ENCODE data around the gene KIAA1328.
"Not testable (repeated sequence)": the region's sequence is repeated elsewhere in the genome, so short reads cannot be mapped to it uniquely, and the experiment has no call there.

KIAA1328 gene

DNA sequence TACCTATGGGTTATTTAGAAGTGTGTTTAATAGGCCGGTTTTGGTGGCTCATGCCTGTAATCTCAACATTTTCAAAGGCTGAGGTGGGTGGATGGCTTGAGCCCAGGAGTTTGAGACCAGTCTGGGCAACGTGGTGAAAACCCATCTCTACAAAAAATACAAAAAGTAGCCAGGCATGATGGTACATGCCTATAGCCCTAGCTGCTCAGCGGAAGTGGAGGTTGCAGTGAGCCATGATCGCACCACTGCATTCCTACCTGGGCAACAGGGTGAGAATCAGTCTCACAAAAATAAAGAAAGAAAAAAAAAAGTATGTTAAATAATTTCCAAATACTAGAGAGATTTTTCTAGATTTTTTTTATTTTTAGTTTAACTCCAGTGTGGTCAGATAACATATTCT lies 316.0 kb downstream of the KIAA1328 start:
- no peak for DNase-seq (ENCODE audit: low spot score)

DNA sequence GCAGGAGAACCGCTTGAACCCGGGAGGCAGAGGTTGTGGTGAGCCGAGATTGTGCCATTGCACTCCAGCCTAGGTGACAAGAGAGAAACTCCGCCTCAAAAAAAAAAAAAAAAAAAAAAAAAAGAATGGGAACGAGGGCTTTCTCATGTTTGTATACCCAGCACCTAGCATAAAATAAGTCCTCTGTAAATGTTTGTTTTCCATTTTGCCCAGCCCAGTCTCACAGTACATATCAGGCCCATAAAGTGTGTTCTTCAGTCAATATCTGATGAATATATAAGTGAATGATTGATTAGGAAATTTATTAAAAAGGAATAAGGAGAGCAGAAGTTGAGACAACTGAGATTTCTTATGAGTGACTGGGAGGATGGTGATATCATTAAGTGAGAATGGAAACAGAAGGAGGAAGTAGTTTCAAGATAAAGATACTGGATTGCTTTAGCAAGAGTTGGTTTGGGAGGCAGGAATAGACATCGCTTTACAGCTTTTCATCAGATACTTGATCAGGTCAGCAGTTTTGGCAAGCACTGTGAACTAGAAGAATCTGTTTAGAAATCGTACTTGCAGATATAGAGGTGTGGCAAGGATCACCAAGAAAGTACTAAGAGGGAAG lies 327.5 kb downstream of the KIAA1328 start:
- DNase-seq (ENCODE audit: low spot score) = no peak

DNA sequence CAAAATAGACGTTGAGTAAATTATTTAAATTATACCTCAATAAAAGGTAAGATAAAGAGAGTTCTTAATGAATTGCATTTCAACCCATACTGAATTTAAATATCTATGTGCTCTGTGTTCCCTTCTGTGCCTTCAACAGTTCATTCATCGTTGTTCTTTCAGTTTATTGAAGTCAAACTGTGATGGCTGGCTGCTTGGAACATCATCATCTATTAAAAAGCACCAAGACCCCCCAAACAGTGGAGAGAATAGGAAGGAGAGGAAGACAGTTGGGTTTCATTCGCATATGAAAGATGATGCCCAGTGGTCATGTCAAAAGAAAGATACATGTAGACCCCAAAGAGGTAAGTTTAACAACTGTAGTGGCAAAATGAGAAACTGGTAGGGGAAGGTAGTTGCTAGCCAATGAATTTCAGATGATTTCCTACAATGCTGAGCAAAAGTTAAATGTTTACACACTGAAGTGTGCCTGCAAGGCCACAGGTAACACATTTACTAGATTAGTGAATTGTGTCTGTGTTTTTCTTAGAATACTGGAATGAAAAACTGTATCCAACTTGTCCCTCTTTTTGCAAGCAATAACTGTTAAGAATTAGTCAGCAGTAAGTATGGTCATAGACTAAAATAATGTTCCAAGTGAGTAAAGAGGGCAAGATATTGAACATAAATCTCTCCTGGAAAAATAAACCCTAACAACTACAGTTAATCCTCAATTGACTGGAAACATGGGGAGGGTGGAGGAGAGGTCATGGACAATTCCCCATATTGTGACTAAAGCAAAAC lies 331.3 kb downstream of the KIAA1328 start:
- no peak for DNase-seq (ENCODE audit: low spot score)

DNA sequence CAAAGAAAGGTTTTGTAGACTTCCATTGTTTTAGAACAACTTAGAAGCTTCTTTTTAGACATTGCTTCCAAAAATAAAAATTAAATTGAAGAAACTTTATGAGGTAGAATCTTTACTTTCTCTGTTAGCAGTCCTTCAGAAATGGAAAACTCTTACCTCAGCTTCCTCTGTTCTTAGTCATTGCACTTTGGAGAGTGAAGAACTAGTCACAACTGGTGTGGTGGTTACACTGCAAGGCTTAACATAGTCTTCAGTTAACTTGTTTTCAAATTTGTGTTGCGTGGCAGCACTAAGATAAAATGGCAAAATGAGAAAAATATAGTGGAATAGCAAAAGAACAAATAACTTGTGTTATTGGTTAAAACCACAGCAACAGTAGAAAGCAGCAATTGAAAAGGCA lies 332.6 kb downstream of the KIAA1328 start:
- DNase-seq (ENCODE audit: low spot score) = no peak

DNA sequence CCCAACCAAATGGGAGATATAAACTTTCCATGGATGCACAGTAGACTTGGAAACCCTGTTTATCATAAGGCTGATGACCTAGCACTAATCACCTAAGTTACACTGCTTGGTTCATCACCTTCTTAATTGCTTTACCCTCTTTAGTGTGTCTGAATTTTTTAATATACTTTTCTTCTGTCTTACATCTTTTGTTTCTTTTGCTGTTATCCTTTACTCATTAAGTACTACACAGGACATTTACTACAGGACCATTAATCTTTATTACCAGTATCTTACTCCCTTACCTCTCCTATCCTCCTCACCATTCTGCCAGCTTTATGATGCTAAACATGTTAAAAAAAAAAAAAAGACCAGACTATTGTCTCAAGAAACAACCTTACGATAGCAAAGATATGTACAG lies 333.6 kb downstream of the KIAA1328 start:
- no peak for DNase-seq (ENCODE audit: low spot score)

DNA sequence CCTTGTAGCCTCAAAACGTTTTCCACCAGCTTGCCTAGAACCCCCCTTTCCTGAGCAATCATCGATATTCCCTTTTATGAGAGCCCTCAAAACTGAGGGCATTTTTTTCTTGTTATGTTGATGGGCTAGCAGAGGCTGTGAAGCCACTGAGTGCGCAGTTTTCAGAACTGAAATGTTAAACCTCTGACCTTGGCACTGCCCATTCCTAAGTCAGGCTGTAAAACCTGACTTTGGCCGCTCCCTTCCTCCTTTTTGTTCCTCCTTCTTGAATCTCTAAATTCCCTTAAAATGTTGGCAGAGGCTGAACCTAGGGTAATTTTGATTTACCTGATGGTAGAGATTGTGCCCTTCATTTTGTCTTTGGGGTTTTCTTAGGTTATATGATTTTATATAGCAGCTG lies 334.2 kb downstream of the KIAA1328 start:
- DNase-seq (ENCODE audit: low spot score) = no peak

DNA sequence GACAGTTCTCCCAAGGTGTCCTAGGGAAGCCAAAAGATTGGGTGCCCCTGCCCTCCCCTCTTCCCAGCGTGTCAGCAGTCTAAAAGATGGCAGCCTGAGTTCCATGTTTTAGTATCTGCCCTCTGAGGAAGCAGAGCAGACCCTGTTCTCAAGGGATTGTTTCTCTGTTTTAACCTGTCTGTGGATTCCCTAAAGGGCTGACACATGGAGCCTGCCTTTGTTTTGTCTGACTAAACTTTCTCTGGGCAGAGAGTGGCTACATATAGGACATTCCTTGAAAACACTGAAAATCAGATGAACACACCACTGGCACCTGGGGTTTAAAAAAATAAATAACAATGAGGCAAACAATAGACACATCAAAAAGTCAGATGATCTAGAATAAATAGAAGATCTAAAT lies 337.6 kb downstream of the KIAA1328 start:
- no peak for DNase-seq (ENCODE audit: low spot score)

DNA sequence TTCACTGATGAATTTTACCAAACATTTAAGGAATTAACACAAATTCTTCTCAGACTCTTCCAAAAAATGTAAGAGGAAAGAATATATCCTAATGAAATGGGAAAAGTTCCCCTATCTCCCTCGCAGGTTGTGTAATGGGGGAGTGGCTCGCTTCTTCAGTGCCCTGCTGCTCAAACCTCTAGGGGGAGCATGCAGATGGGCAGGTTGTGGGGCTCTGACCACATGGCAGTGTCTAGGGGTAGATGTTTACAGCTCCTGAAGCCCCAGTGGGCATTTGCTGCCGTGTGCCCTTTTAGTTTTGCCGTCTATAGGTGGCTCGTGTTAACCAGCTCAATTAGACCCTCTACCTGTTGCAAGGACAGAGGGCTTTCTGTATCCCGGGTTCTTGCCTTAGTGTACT lies 338.0 kb downstream of the KIAA1328 start:
- DNase-seq (ENCODE audit: low spot score) = not testable (repeated sequence)

DNA sequence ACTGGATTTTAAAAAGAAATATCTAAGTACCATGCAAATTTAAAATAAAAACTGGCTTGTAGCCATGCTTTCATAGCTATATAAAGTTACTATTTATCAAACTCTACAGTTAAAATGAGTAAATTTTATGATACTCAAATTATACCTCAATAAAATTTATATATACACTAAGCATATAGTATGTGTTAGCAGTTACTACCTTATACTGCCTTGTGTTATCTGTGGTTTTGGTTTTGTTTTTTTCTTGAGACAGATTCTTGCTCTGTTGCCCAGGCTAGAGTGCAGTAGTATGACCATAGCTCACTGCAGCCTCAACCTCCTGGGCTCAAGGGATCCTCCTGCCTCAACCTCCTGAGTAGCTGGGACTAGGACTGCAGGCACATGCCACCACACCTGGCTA lies 342.1 kb downstream of the KIAA1328 start:
- no peak for DNase-seq (ENCODE audit: low spot score)

DNA sequence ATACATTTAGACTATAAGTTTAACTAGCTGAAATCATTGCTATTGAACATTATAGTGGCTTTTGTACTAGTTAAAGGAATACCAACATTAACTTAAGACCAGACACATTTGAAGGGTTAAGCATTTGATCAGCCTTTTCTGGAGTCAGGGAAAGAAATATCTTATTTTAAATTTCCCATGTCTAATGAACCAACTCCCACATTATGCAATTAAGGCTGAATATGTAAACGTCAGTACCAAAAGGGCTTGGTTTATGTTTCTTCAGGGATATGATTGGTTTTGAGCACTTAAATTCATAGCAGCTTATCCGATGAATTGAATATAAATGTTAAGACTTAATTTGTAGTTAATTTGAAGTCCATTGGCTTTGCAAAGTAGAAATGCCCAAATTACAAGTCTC lies 344.5 kb downstream of the KIAA1328 start:
- no peak for DNase-seq (ENCODE audit: low spot score)

DNA sequence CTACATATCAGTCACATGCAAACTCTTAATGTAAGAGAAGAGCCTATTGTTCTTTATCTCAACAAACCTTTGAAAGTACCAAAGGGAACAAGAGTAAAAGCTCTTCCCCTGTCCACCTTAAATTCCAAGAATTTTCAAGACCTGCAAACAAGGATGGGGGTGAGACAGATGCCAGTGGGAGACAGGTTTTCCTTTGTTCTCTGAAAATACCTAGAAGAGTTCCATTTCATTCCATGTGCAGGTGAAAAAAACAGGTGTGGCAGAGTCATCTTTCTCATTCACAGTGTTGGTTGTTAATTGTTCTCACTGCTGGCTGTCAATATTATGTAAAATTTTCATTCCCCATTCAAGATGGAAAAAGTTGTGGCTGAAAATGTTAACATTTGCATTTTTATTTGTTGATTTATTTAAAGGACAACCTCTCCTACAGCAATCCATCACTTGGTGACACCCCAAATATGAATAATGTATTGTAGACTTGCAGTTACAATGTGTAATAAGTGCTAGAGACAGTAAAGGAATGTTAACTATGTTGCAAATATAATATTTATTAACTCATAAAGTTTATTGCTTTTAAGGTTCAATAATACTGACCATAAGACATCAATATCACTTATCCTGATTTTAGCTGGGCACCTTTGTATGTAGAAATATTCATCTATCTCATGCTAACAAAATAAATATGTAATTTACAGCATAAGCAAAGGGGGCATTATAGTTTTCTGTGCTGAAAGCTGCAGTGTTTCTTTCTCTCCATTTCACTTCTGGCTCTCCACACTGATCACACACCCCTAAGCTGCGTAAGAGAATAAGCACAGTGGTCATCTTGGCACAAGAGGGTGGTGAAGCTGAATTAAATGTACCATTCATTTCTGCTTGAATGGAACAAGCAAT lies 347.0 kb downstream of the KIAA1328 start:
- DNase-seq (ENCODE audit: low spot score) = no peak

DNA sequence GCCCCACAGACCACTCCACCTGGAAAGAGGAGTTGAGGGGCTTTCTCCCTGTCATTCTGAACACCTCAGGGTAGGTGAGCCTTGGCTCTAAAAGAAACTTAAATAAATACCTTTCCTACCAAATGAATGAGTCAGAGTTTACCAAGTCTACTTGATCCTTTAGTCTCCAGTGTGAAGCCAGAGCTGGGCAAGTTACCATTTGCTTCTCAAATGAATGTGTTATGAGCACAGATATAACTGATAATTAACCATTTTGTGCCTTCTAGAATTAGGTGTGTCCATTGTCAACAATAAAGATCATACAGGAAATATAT lies 347.7 kb downstream of the KIAA1328 start:
- DNase-seq (ENCODE audit: low spot score) = no peak

DNA sequence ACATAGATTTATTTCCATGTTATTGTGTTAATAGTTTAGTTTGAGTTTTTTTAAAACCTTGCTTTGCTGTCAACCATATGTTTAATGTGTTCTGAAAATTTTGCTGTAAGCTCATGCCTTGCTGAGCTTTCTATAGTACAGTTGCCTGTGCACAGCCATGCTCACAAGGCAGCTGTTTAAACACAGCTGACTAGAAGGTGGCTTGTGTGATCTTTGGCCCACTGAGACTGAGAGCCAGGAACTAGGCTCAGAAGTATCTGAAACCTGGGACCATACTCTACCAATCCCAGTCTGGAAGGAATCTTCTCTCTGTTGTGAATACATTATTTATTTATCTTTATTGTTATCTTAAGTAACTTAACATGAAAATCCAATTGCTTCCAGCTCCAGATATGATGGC lies 350.5 kb downstream of the KIAA1328 start:
- DNase-seq (ENCODE audit: low spot score) = no peak

DNA sequence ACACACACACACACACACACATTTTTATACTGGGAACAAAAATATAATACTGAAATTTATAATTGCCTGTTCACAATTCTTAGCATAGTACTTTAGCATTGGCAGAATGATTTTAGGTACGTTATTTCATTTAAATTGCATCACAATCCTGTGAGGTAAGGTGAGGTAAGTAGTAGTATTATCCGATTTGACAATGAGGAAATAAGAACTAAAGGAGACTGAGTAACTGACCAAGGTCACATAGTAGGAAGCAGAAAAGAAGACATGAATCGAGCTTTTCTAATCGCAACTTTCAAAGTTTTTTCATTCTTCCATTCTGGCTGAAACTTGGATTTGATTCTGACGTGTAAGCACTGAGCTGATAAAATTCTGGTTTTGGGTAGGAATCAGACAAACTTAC lies 351.2 kb downstream of the KIAA1328 start:
- DNase-seq (ENCODE audit: low spot score) = no peak

DNA sequence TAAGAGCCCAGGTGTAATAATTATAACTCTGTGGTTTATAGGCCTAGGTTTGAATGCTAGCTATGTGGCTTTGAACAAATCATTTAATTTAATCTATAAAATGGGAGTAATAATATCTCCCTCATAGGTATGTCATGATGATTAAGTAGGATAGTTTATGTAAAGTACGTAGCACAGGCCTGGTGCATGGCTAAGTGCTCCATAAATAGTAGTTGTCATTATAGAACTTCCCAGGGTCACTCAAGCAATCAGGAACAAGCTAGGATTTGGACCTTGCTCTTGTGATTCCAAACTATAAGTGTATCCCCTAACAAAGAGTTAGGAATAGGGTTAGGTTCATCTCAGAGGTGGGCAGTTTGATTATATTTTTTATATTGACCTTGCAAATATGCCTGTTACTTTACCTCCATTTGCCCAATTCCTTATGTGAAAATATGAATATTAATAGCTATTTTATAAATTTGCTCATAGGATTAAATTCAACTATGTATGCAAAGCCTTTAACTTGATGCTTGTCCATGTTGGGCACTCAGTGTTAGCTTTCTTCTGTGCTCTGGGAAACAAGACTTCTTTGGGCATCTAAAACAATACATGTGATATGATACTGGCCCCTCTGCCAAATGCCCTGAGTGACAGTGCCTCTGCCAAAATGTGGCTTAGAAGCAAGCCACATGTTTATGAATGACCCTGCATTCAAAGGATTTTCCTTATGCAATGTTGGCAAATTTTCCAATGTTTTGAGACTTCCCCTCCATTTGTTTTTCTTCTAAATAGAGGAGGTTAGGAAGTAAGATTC lies 353.6 kb downstream of the KIAA1328 start:
- no peak for DNase-seq (ENCODE audit: low spot score)

DNA sequence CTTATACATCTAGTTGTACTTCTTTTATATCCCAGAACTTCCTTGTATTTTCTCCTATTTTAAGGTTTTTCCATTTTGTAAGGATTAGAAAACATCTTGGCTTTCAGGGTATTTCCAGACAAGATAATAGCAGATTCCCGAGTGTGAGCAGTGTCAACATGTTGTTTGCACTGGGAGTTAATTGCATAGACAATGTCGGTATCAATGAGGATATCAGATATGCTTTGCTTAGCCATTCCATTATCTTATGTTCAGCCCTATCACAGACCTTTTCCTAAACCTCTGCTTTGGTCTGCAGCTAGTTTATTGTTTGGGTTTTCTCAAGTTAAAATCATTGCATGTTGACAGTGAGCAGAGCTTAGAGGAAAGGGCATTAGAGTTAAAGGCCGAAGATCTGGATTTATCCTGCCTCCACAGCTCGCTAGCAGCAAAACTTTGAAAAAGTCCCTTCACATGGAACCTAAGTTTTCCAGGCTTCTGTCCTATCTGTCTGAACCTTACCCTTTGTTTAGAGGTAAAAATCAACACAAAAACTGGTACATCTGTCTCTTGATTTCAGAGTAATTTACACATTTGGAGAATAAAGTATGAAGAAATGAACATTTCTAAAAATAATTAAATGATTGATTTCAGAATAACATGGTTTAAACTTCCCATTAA lies 355.4 kb downstream of the KIAA1328 start:
- DNase-seq (ENCODE audit: low spot score) = no peak

DNA sequence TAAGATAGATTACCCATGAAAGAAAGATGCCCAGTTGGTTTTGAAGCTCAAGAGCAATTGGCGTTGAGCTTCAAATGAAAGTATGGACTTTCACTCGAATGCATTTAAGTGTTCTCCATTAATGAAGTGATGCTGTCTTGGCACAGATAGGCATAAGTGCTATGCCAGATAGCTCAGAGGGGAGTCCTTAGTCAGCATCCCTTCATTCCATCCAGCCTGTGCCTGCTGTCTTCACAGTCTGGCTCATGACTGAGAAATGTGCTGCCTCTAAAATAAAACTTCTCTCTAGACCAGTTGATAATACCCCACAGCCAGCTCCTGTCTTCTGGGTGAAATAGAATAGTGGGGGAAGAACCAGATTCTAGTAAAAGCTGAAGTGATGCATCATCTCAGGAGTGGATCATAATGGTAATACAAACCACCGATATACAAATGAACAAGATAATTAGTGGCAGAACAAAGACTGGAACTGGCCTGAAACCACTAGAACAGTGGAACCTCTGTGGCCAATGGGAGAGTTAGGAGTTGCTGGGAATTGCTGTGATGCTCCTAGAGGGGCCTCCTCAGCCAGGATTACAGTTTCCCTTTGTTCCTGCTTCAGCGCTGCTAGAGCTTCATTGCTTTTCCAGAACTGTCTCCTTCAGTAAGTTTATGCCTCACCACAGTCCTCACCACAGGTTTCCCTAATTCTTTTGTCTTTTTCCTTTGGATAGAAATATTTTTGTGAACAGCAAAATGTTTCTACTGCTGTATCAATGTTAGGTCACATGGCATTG lies 359.3 kb downstream of the KIAA1328 start:
- no peak for DNase-seq (ENCODE audit: low spot score)

DNA sequence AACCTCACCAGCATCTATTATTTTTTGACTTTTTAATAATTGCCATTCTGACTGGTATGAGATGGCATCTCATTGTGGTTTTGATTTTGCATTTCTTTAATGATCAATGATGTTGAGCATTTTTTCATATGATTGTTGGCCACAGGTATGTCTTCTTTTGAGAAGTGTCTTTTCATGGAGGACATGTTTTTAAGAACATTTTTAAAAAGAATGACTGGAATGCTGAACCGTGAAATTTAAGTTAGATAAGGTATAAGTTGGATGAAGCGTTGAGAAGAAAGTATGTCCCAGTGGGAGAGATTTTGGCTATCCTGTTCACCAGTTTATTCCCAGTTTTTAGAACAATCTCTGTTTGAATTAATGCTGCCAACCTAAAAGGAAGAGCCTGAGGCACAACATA lies 370.8 kb downstream of the KIAA1328 start:
- no peak for DNase-seq (ENCODE audit: low spot score)

DNA sequence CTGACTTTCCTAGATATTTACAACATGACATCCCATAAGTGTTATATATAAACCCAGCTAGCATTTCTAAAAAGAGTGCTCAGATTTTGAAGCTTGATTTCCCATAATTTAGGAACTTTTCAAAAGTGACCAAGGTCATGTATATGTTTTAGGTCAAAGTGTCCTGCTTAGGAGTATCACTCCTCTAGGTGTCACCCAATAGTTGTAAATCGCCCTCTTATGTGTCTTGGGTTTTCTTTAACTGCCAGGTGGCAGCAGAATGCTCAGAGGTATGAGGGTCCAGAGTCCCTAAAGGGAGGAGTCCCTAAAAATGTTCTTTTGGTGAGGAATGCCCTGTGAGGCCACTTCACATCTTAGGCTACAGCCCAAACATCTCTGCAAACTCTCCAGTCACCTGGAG lies 378.4 kb downstream of the KIAA1328 start:
- DNase-seq (ENCODE audit: low spot score) = no peak

DNA sequence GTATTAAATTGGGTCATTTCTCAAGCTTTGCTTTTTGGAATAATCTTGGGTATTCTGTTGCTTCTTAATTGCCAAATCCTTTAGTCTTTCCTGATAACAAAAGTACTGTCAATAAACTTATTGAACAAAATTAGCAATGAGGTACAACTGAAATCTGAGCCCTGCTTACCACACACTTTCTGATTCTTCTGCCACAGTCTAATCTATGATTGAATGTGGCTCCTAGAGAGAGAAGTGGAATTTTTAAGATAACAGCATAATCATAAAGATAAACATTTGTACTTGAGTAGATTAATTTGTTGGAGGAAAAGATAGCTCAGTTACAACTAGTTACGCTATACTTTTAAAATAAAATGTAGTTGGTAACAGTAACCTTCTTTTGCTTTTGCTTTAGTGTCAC lies 381.9 kb downstream of the KIAA1328 start:
- DNase-seq (ENCODE audit: low spot score) = no peak

DNA sequence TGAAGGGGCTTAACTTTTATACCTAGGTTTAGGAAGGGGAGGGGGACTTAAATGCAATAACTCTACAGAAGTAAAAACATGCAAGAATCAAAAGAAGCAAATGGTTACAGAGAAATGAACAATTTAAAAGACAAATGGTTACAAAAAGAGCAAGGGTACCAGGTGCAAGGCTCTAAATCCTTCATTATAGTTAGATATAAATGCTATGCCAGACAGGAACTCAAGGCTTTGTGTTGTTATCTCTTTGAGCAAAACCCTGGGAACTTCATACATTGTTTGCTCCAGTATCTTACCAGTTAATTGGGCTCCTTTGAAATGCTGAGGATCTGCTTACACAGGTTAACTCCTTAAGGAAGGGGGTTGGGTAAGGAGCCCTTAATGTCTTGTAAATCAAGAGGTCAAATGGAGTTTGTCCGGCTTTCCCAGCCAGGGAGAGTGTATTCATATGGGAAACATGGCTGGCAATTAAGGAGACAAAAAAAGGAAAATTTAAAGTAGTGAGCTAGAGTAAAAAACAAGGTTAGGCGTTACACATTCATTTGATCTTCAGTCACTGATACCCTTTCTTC lies 389.2 kb downstream of the KIAA1328 start:
- DNase-seq (ENCODE audit: low spot score) = no peak
